H9 (cell line): Measurements from ENCODE around the gene AGO3. TPM values are rescaled to one million over a fixed set of nuclear protein-coding genes. Genes with fewer than 3 reads are reported as not detected.

Experiments
- DNase-seq: peaks from one replicate; pipeline ENCODE4 v3.0.0-alpha.2; 2017
- H2AFZ ChIP-seq: one replicate; pipeline ENCODE4 v1.6.1; 2013; ENCODE audit warnings: mild to moderate bottlenecking, low read length, control low read depth, moderate library complexity
- H2AK5ac ChIP-seq: 2 replicates; pipeline ENCODE4 v1.6.1; 2013; ENCODE audit warnings: low read length, control low read depth, mixed read lengths; ENCODE audit not compliant: insufficient read length
- H2BK120ac ChIP-seq: one replicate; pipeline ENCODE4 v1.6.1; 2013; ENCODE audit warnings: low read depth, mild to moderate bottlenecking, low read length, control low read depth, inconsistent platforms; ENCODE audit not compliant: poor library complexity, severe bottlenecking
- H2BK12ac ChIP-seq: 2 replicates; pipeline ENCODE4 v1.6.1; 2013; ENCODE audit warnings: low read length, control low read depth, mixed read lengths, low read depth; ENCODE audit not compliant: insufficient read length
- H2BK15ac ChIP-seq: 2 replicates; pipeline ENCODE4 v1.6.1; 2013; ENCODE audit warnings: low read depth, low read length, control low read depth
- H2BK20ac ChIP-seq: one replicate; pipeline ENCODE4 v1.6.1; 2013; ENCODE audit warnings: low read depth, mild to moderate bottlenecking, low read length, control low read depth, inconsistent platforms; ENCODE audit not compliant: poor library complexity, severe bottlenecking
- H2BK5ac ChIP-seq: 2 replicates; pipeline ENCODE4 v1.6.1; 2013; ENCODE audit warnings: low read length, control low read depth, mixed read lengths; ENCODE audit not compliant: insufficient read length
- H3K14ac ChIP-seq: 2 replicates; pipeline ENCODE4 v1.6.1; 2013; ENCODE audit warnings: low read length, control low read depth; ENCODE audit not compliant: insufficient read depth
- H3K18ac ChIP-seq: 2 replicates; pipeline ENCODE4 v1.6.1; 2013; ENCODE audit warnings: low read depth, mild to moderate bottlenecking, mixed read lengths, low read length, control low read depth; ENCODE audit not compliant: insufficient read length
- H3K23ac ChIP-seq: 2 replicates; pipeline ENCODE4 v1.6.1; 2013; ENCODE audit warnings: low read length, control low read depth, mixed read lengths, low read depth; ENCODE audit not compliant: insufficient read length
- H3K23me2 ChIP-seq: 2 replicates; pipeline ENCODE4 v1.6.1; 2013; ENCODE audit warnings: low read depth, mild to moderate bottlenecking, mixed read lengths, low read length, control low read depth; ENCODE audit not compliant: insufficient read length, poor library complexity, severe bottlenecking
- H3K27ac ChIP-seq: 2 replicates; pipeline ENCODE4 v1.5.1; 2013; ENCODE audit warnings: low read length, control low read depth, mixed read lengths, low read depth; ENCODE audit not compliant: insufficient read length
- H3K27me3 ChIP-seq: 2 replicates; pipeline ENCODE4 v1.6.1; 2013; ENCODE audit warnings: low read length, control low read depth, inconsistent platforms; ENCODE audit not compliant: insufficient read depth
- H3K4ac ChIP-seq: 2 replicates; pipeline ENCODE4 v1.6.1; 2013; ENCODE audit warnings: low read depth, mild to moderate bottlenecking, control low read depth, inconsistent platforms, low read length, moderate library complexity
- H3K4me1 ChIP-seq: 2 replicates; pipeline ENCODE4 v1.6.1; 2013; ENCODE audit warnings: low read length, control low read depth, inconsistent platforms; ENCODE audit not compliant: insufficient read depth
- H3K4me2 ChIP-seq: 2 replicates; pipeline ENCODE4 v1.6.1; 2013; ENCODE audit warnings: low read length, control low read depth, mixed read lengths; ENCODE audit not compliant: insufficient read length, insufficient read depth
- H3K56ac ChIP-seq: 2 replicates; pipeline ENCODE4 v1.6.1; 2013; ENCODE audit warnings: low read depth, mild to moderate bottlenecking, mixed read lengths, low read length, control low read depth; ENCODE audit not compliant: insufficient read length
- H3K79me1 ChIP-seq: 2 replicates; pipeline ENCODE4 v1.6.1; 2013; ENCODE audit warnings: low read depth, mild to moderate bottlenecking, moderate library complexity, low read length, control low read depth, inconsistent platforms; ENCODE audit not compliant: insufficient read depth, poor library complexity, severe bottlenecking
- H3K79me2 ChIP-seq: 2 replicates; pipeline ENCODE4 v1.6.1; 2013; ENCODE audit warnings: low read length, control low read depth, inconsistent platforms; ENCODE audit not compliant: insufficient read depth
- H3K9ac ChIP-seq: 2 replicates; pipeline ENCODE4 v1.6.1; 2013; ENCODE audit warnings: low read length, control low read depth, mixed read lengths; ENCODE audit not compliant: insufficient read length; ENCODE audit errors: extremely low read depth
- H3K9me3 ChIP-seq: one replicate; pipeline ENCODE4 v1.6.1; 2013; ENCODE audit warnings: low read depth, low read length, inconsistent platforms; ENCODE audit not compliant: control insufficient read depth
- H3T11ph ChIP-seq: one replicate; pipeline ENCODE4 v1.6.1; 2013; ENCODE audit warnings: mild to moderate bottlenecking, low read length, control low read depth, inconsistent platforms
- H4K20me1 ChIP-seq: one replicate; pipeline ENCODE4 v1.6.1; 2013; ENCODE audit not compliant: control insufficient read depth, insufficient read length, insufficient read depth
- H4K5ac ChIP-seq: 2 replicates; pipeline ENCODE4 v1.6.1; 2013; ENCODE audit warnings: low read depth, mild to moderate bottlenecking, mixed read lengths, low read length, control low read depth; ENCODE audit not compliant: insufficient read length
- H4K8ac ChIP-seq: replicated peaks from 2 replicates; pipeline ENCODE4 v1.6.1; 2013; ENCODE audit warnings: low read length, control low read depth, mixed read lengths, low read depth; ENCODE audit not compliant: insufficient read length
- H4K91ac ChIP-seq: 2 replicates; pipeline ENCODE4 v1.6.1; 2013; ENCODE audit warnings: low read depth, mild to moderate bottlenecking, moderate library complexity, mixed read lengths, low read length, control low read depth; ENCODE audit not compliant: insufficient read length
- H3K27ac Mint-ChIP-seq, 3 experiments: 2 replicates in 2 of 3; 3 replicates in 1 of 3; pipeline ENCODE4 v1.8.0; 2020 to 2021; ENCODE audit warnings: mixed read lengths in 3 of 3, mild to moderate bottlenecking in 1 of 3, moderate library complexity in 1 of 3
- H3K27me3 Mint-ChIP-seq: 2 replicates; pipeline ENCODE4 v1.8.0; 2021; ENCODE audit warnings: low read depth, mild to moderate bottlenecking, moderate library complexity, mixed read lengths
- H3K36me3 Mint-ChIP-seq, 3 experiments: 2 replicates in 2 of 3; 3 replicates in 1 of 3; pipeline ENCODE4 v1.8.0; 2020 to 2021; ENCODE audit warnings: low read depth in 3 of 3, mixed read lengths in 3 of 3; ENCODE audit not compliant: insufficient read depth in 1 of 3
- H3K4me1 Mint-ChIP-seq, 2 experiments: 2 replicates each; pipeline ENCODE4 v1.8.0; 2020; ENCODE audit warnings: mixed read lengths in 2 of 2
- H3K4me3 Mint-ChIP-seq, 2 experiments: 2 replicates in 1 of 2; 3 replicates in 1 of 2; pipeline ENCODE4 v1.8.0; 2020 to 2021; ENCODE audit warnings: mild to moderate bottlenecking in 2 of 2, mixed read lengths in 2 of 2, moderate library complexity in 1 of 2
- H3K9me3 Mint-ChIP-seq, 2 experiments: 2 replicates in 1 of 2; 3 replicates in 1 of 2; pipeline ENCODE4 v1.8.0; 2020; ENCODE audit warnings: mild to moderate bottlenecking in 2 of 2, mixed read lengths in 2 of 2, moderate library complexity in 1 of 2
- WGBS: extraction: QIAGEN DNeasy Blood & Tissue Kit; methylation state at CpG from one replicate; pipeline ENCODE4 v1.1.7; 2013; ENCODE audit warnings: missing lambda C conversion rate, low lambda C conversion rate, mixed read lengths; ENCODE audit not compliant: insufficient read length; ENCODE audit errors: extremely low coverage; 5-methylcytosine and 5-hydroxymethylcytosine counted together
- total RNA-seq: library from RNA; stranded (reverse); gene quantifications from 2 replicates; pipeline ENCODE4 v1.2.1, GENCODE V29; 2021
- TF ChIP-seq, protein P1 (sequence below): fragments of 200-600 bp; sonication (generic); conservative IDR thresholded peaks from 3 replicates; pipeline ENCODE4 v1.8.0; 2021; ENCODE audit warnings: antibody characterized with exemption, mild to moderate bottlenecking

Gene AGO3
- total RNA-seq, 1 experiment from 2014 or later: 27.0 TPM

DNA sequence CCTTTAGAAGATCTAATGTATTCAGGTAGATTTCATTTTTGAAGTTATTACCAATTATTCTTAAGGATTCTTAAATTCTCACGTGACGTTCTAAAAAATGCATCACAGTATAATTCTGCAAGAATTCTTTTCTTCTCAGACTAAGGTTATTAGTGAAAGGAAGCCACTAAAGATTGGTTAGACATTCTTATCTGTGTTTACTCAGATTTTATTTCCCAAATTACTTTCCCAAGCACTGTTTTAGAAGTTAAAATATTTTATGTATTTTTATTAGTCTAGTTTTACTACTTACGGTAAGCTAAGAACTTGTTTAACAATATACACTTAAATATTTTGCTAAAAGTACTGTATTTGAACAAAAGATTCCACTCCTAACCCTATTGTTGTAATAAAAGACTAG is 28.4 kb downstream of the AGO3 start:
- no CpG with 5 or more reads among the region's 3 CpGs for WGBS
- Histone ChIP-seq H2BK15ac (no peak overlapping the region), H2BK120ac (no peak overlapping the region), H3K4me2 (no peak overlapping the region), H4K20me1 (no peaks in the 10 kb centered on the region), H3K9ac (no peak overlapping the region), H3K23ac (no peak overlapping the region), H3K56ac (no peak overlapping the region), H2AFZ (no peak overlapping the region), H2BK12ac (no peak overlapping the region), H3K9me3 (no peaks in the 10 kb centered on the region), H3K14ac (no peak overlapping the region), H3K23me2 (no peaks in the 10 kb centered on the region), H4K5ac (no peak overlapping the region), H2BK20ac (no peak overlapping the region), H3K79me1 (no peaks in the 10 kb centered on the region), H4K8ac (no peak overlapping the region), H3K4me1 (no peaks in the 10 kb centered on the region), H2BK5ac (no peak overlapping the region), H3T11ph (no peak overlapping the region), H3K79me2 (0 out of 2 replicates have a peak, but pooled peaks cover 1% of the 10 kb centered on the region), H3K27me3 (no peaks in the 10 kb centered on the region), H3K27ac (no peak overlapping the region), H4K91ac (no peak overlapping the region), H3K4ac (no peak overlapping the region), H3K18ac (no peak overlapping the region), H2AK5ac (no peak overlapping the region)
- TF ChIP-seq, protein P1, sequence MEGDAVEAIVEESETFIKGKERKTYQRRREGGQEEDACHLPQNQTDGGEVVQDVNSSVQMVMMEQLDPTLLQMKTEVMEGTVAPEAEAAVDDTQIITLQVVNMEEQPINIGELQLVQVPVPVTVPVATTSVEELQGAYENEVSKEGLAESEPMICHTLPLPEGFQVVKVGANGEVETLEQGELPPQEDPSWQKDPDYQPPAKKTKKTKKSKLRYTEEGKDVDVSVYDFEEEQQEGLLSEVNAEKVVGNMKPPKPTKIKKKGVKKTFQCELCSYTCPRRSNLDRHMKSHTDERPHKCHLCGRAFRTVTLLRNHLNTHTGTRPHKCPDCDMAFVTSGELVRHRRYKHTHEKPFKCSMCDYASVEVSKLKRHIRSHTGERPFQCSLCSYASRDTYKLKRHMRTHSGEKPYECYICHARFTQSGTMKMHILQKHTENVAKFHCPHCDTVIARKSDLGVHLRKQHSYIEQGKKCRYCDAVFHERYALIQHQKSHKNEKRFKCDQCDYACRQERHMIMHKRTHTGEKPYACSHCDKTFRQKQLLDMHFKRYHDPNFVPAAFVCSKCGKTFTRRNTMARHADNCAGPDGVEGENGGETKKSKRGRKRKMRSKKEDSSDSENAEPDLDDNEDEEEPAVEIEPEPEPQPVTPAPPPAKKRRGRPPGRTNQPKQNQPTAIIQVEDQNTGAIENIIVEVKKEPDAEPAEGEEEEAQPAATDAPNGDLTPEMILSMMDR: no peak
- H3K27ac Mint-ChIP-seq: no peak overlapping the region
- peaks cover 0 to 2% of the 10 kb centered on the region in 2 experiments; a peak in 1 of 5 replicates for H3K9me3 Mint-ChIP-seq
- no peak overlapping the region for H3K4me3 Mint-ChIP-seq
- H3K4me1 Mint-ChIP-seq: no peaks in the 10 kb centered on the region
- H3K36me3 Mint-ChIP-seq: peaks cover 0 to 3% (median 0%) of the 10 kb centered on the region in 3 experiments; a peak in 2 of 7 replicates
- DNase-seq: no peak
- no peaks in the 10 kb centered on the region for H3K27me3 Mint-ChIP-seq
